GM18498 (cell line): ENCODE measurements around the gene HNRNPH3.

Experiments used
- ATAC-seq: cut with Tn5 transposase; IDR thresholded peaks from one replicate; pipeline ENCODE4 v1.9.1; 2021; ENCODE audit warnings: mild to moderate bottlenecking, moderate library complexity; ENCODE audit not compliant: unreplicated experiment

HNRNPH3 gene

DNA sequence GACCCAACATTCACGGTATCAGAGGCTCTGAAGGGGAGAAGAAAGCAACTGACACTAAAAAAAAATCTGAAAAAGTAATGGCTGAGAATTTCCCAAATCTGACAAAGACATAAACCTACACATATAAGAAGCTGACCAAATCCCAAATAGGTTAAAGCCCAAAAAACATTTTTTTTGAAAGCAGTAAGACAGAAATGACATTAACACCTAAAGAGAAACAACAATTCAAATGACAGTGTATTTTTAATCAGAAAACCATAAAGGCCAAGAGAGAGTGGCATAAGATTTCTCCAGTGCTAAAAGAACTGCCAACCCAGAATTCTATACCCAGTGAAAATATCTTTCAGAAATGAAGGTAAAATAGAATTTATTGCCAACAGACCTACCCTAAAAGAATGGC is 39.7 kb downstream of the HNRNPH3 start:
- no peak for ATAC-seq

DNA sequence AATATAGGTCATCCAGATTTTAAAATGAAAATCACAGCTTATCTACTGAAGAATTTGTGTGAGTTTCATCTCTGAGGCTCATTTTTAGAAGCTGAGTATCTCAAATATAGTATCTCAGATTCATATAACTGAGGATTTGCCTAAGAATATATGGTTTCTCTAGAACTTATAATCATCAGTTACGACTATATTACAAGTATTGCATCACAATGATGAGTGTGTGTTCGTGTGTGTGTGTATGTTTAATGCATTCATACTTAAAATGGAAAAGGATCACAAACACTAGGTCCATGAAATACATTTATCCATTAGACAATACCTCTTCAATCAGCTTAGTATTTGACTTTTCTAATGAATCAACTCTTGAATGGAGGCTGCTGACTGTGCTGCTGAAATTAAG is 53.9 kb downstream of the HNRNPH3 start:
- no peak for ATAC-seq
